Activated CD8-positive, alpha-beta T cell treated with anti-CD3 and anti-CD28 coated beads for 36 hours (primary cell): Measurements from ENCODE around the gene RNASEH1. TPM values are rescaled to one million over a fixed set of nuclear protein-coding genes. Genes with fewer than 3 reads are reported as not detected.
"Not testable (repeated sequence)": the region's sequence is repeated elsewhere in the genome, so short reads cannot be mapped to it uniquely, and the experiment has no call there.

ENCODE experiments used
- ATAC-seq: fragments of 200-7000 bp; cut with Tn5 transposase; one replicate; pipeline ENCODE4 v1.10.0; 2021; ENCODE audit warnings: mild to moderate bottlenecking, moderate library complexity
- CTCF ChIA-PET: fragments of 350-600 bp; sonication (Branson Sonifier 250); formaldehyde crosslinking; loops from one replicate; lab custom pipeline; 2021; ENCODE audit warnings: antibody characterized with exemption; lab: Charles Lee
- POLR2A ChIA-PET: fragments of 350-600 bp; sonication (Branson Sonifier 250); formaldehyde crosslinking; loops from one replicate; lab custom pipeline; 2021; ENCODE audit warnings: antibody characterized with exemption; lab: Charles Lee
- DNase-seq: peaks from one replicate; pipeline ENCODE4 v3.0.0-alpha.2; 2020
- H3K27ac Mint-ChIP-seq: one replicate; pipeline ENCODE4 v1.8.0; 2021; ENCODE audit warnings: mild to moderate bottlenecking, mixed read lengths
- H3K27me3 Mint-ChIP-seq: one replicate; pipeline ENCODE4 v1.8.0; 2021; ENCODE audit warnings: mixed read lengths
- H3K36me3 Mint-ChIP-seq: one replicate; pipeline ENCODE4 v1.8.0; 2021; ENCODE audit warnings: low read depth, mixed read lengths
- H3K4me1 Mint-ChIP-seq: one replicate; pipeline ENCODE4 v1.8.0; 2021; ENCODE audit warnings: low read depth, mixed read lengths
- H3K4me3 Mint-ChIP-seq: one replicate; pipeline ENCODE4 v1.8.0; 2021; ENCODE audit warnings: mild to moderate bottlenecking, moderate library complexity, mixed read lengths
- H3K9me3 Mint-ChIP-seq: one replicate; pipeline ENCODE4 v1.8.0; 2021; ENCODE audit warnings: mixed read lengths
- intact Hi-C: fragments of 100-400 bp; cut with micrococcal nuclease; formaldehyde crosslinking; loops from one replicate; pipeline ENCODE4 v1.10.0; 2022
- total RNA-seq, 2 experiments: library from RNA; stranded (reverse); gene quantifications; one replicate each; pipeline ENCODE4 v1.2.3, GENCODE V29; 2021
- TF ChIP-seq, protein P1 (sequence below): fragments of 200-600 bp; IDR thresholded peaks from one replicate; pipeline ENCODE4 v1.8.0; 2022; ENCODE audit warnings: antibody characterized with exemption, mild to moderate bottlenecking

RNASEH1 gene
- total RNA-seq, 2 experiments from 2014 or later = 23.4 to 24.7 TPM

DNA sequence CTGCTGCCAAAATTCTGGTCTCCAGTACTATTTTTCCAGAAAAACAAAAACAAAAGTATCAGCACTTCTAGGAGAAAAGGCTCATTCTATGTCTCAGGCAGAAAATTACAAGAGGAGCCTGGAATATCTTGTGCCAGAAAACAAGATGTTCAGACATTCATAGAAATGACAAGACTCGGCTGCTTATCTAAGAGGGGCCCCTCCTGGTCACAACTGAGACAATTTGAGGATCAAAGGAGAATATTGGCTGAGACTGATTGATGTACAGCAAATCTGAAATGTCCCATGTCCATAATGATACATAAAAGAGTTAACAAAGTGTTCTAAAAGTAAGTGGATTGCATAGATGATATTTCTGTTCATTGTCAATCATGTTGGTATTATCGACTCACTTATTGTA lies 14.5 kb upstream of the RNASEH1 start:
- ChIA-PET POLR2A (no interaction called here), CTCF (interaction anchor here (0.7 to 1.6 kb wide), 2 partner anchors 14 to 79 kb away, joined by 3 to 4 read pairs; partner anchors contain the start of gene RNASEH1)
- ATAC-seq (no peak), DNase-seq (no peak)
- no peaks in the 10 kb centered on the region for H3K9me3 Mint-ChIP-seq
- peaks cover 23% of the 10 kb centered on the region for H3K36me3 Mint-ChIP-seq
- no peak overlapping the region for H3K4me3 Mint-ChIP-seq
- H3K27ac Mint-ChIP-seq = no peak overlapping the region
- H3K27me3 Mint-ChIP-seq = no peaks in the 10 kb centered on the region
- peaks cover 14% of the 10 kb centered on the region for H3K4me1 Mint-ChIP-seq
- intact Hi-C loops = no loop called here
- TF ChIP-seq, protein P1, sequence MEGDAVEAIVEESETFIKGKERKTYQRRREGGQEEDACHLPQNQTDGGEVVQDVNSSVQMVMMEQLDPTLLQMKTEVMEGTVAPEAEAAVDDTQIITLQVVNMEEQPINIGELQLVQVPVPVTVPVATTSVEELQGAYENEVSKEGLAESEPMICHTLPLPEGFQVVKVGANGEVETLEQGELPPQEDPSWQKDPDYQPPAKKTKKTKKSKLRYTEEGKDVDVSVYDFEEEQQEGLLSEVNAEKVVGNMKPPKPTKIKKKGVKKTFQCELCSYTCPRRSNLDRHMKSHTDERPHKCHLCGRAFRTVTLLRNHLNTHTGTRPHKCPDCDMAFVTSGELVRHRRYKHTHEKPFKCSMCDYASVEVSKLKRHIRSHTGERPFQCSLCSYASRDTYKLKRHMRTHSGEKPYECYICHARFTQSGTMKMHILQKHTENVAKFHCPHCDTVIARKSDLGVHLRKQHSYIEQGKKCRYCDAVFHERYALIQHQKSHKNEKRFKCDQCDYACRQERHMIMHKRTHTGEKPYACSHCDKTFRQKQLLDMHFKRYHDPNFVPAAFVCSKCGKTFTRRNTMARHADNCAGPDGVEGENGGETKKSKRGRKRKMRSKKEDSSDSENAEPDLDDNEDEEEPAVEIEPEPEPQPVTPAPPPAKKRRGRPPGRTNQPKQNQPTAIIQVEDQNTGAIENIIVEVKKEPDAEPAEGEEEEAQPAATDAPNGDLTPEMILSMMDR = no peak

DNA sequence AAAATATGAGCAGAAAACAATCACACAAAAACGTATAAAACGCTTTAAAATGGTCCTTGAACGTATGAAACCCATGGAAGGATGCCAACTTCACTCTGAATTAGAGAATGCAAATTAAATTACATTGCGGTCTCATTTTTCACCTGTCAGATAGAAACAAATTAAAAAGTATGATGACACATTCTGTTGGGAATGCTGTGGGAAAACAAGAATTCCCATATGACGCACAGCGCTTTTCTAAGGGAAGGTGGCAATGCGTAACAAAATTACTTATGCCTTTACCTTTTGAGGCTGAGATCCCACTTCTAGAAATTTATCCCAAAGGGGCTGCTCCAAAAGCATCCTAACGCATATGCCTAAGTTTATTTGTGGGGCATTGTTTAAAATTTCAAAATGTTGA lies 13.2 kb upstream of the RNASEH1 start:
- POLR2A ChIA-PET = no interaction called here
- no peaks in the 10 kb centered on the region for H3K27me3 Mint-ChIP-seq
- TF ChIP-seq, protein P1 = no peak
- no peak overlapping the region for H3K27ac Mint-ChIP-seq
- ATAC-seq (no peak), DNase-seq (no peak)
- H3K4me3 Mint-ChIP-seq = no peak overlapping the region
- no peaks in the 10 kb centered on the region for H3K9me3 Mint-ChIP-seq
- CTCF ChIA-PET = no interaction called here
- intact Hi-C loops = no loop called here
- H3K36me3 Mint-ChIP-seq = peaks cover 10% of the 10 kb centered on the region
- H3K4me1 Mint-ChIP-seq = peaks cover 5% of the 10 kb centered on the region

DNA sequence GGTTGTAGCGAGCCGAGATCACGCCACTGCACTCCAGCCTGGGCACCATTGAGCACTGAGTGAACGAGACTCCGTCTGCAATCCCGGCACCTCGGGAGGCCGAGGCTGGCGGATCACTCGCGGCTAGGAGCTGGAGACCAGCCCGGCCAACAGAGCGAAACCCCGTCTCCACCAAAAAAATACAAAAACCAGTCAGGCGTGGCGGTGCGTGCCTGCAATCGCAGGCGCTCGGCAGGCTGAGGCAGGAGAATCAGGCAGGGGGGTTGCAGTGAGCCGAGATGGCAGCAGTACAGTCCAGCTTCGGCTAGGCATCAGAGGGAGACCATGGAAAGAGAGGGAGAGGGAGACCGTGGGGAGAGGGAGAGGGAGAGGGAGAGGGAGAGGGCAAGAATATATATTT lies 11.5 kb upstream of the RNASEH1 start:
- H3K27ac Mint-ChIP-seq, H3K4me1 Mint-ChIP-seq, DNase-seq, H3K4me3 Mint-ChIP-seq, H3K27me3 Mint-ChIP-seq, intact Hi-C loops, POLR2A ChIA-PET, CTCF ChIA-PET, H3K9me3 Mint-ChIP-seq, H3K36me3 Mint-ChIP-seq, ATAC-seq: not testable (repeated sequence)

DNA sequence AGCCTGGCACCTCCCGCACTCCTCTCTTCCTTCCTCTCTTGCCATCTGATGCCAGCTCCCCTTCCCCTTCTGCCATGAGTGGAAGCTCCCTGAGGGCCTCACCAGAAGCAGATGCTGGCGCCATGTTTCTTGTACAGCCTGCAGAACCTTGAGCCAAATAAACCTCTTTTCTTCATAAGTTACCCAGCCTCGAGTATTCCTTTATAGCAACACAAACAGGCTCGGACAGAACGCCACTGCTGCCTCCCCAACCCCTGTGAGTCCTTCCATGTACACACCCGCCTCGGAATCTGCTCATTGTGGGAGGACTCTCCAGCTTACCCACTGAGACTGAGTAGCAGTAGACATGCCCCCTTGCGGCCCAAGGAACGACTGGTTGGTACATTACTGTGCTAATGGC lies 8.7 kb upstream of the RNASEH1 start:
- no peak overlapping the region for H3K4me3 Mint-ChIP-seq
- peaks cover 7% of the 10 kb centered on the region for H3K4me1 Mint-ChIP-seq
- H3K9me3 Mint-ChIP-seq = no peaks in the 10 kb centered on the region
- ChIA-PET CTCF (no interaction called here), POLR2A (no interaction called here)
- H3K36me3 Mint-ChIP-seq = peaks cover 3% of the 10 kb centered on the region
- ATAC-seq (no peak), DNase-seq (no peak)
- intact Hi-C loops = no loop called here
- no peaks in the 10 kb centered on the region for H3K27me3 Mint-ChIP-seq
- no peak overlapping the region for H3K27ac Mint-ChIP-seq
- TF ChIP-seq, protein P1 = no peak

DNA sequence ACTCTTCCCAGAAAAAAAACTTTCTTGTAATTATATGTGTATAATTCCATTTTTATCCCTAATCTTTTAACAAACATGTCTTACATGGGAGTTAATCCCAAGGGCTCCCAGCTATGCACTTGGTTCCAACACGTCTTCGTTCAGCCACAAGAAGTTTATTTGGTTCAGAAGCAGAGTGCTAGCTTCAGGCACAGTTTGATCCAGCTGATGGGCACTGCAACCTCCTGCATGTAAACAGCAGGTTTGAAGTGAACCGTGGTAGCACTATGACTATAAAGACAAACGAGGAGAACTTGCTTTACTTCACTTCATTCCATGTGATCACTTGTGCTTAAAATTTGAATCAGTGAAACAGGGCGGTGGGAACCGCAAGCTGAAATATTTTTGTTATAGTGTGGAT lies 7.0 kb upstream of the RNASEH1 start:
- Mint-ChIP-seq H3K4me3 (no peak overlapping the region), H3K27me3 (no peaks in the 10 kb centered on the region), H3K27ac (no peak overlapping the region), H3K36me3 (peaks cover 13% of the 10 kb centered on the region), H3K9me3 (no peaks in the 10 kb centered on the region), H3K4me1 (peaks cover 13% of the 10 kb centered on the region)
- ChIA-PET POLR2A (interaction anchor here (1.7 kb wide), 1 partner anchor 9 kb away, joined by 6 read pairs; no protein-coding TSS in a partner anchor), CTCF (interaction anchor here (1.5 kb wide), 1 partner anchor 163 kb away, joined by 4 read pairs; no protein-coding TSS in a partner anchor)
- TF ChIP-seq, protein P1 = no peak
- DNase-seq (no peak), ATAC-seq (no peak)
- intact Hi-C loops = no loop called here
